GM19467 (cell line): Measurements from ENCODE around the gene IFITM5.
"Not testable (repeated sequence)": the region's sequence is repeated elsewhere in the genome, so short reads cannot be mapped to it uniquely, and the experiment has no call there.

Source experiments
- ATAC-seq: cut with Tn5 transposase; IDR thresholded peaks from one replicate; pipeline ENCODE4 v1.9.1; 2021; ENCODE audit warnings: mild to moderate bottlenecking, moderate library complexity; ENCODE audit not compliant: unreplicated experiment

The IFITM5 gene

DNA sequence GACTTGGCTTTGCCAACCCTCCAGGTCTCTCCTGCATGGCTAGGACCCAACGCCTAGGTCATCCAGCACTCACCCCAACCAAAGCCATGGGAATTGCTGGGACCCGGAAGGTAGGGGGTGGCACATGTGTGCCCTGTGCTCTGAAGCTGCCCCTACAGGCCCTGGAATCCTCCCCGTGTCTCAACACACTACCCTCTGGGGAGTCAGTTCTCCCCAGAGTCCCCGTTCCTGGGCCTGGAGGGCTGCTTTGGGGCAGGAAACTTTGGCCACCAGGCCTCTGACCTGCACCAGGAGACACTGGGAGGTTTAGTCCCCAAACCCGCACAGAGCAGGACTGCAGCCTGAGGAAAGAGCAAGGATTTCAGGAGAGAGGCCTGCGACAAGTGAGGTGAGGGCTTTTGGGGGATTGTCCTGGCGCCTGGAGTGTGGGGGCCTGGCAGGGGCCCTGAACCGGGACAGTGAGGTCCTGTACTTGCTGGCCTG is 14.0 kb upstream of the IFITM5 start:
- no peak for ATAC-seq

DNA sequence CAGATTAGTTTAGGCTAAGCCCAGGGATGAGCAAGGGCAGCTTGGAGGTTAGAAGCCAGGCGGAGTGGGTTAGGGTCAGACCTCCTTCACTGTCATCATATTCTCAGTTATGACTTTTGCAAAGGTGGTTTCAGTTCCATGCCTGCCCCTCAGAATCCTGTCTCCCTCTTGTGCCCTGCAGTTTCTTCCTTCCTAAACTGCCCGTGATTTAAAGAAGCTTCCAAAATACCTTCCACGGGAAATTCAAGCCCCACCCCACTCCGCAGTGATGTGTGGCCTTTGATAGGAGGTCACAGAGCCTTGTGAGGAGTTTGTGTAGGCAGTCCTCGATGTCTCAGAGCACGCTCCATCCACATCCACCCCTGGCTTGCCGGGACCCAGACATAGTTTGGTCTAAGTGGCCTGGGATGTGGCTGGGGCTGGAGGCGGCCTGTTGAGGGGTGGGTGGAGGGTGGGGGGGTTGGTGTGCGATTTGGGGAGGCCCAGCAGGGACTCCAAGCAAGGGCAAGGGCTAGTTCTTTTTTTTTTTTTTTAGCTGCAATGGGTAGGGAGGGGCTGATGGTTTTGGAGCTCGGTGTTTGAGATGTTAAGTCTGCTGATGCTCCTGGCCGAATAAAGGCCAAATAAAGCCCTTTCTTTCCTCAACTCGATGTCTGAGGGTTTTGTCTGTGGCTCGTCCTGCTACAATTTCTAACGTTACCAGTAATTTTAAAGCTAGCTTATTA is 12.9 kb upstream of the IFITM5 start:
- ATAC-seq: no peak

DNA sequence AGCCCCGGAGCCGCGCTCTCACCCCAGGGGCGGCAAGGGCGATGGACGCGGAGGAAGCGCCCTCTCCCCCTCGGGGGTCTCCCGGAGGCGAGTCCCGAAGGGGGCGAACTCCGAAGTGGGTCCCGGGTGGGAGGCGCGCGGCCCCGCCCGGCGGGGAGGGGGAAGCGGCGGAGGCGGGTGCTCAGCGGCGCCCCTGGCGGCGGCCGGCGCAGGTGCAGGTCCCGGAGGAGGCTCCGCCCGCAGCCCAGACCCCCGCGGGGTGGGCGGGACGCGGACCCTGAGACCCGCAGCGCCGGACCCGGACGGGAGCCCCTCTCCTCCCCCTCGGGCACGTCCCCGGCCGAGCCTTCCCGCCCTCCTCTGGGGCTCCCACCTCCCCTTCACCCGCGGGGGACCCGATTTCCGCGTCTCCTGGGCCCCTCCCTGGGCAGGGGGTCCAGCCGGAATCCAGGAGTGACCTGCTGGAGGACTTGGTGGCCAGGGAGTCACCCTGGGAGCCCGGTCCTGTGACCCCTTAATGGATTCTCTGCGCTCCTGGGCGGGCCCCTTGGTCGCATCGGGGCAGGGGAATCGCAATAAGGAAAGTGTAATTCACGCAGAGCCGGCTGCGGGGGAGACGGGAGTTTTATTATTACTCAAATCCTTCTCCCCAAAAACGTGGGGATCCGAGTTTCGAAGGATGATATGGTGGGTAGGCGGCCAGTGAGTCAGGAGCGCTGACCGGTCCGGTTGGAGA is 11.9 kb upstream of the IFITM5 start:
- ATAC-seq: not testable (repeated sequence)

DNA sequence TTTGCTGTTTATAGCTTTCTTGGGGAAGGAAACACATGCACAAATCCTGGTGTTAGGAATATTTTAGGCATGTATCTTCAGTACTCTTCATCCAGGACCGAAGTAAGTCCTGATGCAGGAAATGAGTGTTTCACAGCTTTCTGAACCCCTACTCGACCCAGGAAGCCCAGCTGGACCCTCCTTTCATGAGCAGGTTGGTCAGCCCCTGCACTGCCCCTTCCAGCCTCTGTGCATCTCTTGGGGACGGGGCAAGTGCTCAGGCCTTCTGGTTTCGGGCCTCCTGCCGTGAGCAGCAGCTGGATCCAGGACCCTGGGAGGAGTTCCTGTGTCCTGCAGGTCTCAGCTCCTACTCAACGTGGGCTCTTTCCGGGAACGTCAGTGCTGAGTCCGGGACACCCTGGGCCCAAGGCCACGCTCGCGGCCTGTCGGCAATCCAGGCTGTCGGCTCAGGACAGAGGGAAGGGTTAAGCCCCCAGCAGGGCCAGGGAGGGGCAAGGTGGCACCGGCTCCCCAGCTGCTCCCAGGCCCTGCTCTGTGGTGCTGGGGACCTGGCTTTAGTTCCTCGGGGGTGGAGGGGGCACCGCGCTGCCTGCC is 10.8 kb upstream of the IFITM5 start:
- ATAC-seq: not testable (repeated sequence)

DNA sequence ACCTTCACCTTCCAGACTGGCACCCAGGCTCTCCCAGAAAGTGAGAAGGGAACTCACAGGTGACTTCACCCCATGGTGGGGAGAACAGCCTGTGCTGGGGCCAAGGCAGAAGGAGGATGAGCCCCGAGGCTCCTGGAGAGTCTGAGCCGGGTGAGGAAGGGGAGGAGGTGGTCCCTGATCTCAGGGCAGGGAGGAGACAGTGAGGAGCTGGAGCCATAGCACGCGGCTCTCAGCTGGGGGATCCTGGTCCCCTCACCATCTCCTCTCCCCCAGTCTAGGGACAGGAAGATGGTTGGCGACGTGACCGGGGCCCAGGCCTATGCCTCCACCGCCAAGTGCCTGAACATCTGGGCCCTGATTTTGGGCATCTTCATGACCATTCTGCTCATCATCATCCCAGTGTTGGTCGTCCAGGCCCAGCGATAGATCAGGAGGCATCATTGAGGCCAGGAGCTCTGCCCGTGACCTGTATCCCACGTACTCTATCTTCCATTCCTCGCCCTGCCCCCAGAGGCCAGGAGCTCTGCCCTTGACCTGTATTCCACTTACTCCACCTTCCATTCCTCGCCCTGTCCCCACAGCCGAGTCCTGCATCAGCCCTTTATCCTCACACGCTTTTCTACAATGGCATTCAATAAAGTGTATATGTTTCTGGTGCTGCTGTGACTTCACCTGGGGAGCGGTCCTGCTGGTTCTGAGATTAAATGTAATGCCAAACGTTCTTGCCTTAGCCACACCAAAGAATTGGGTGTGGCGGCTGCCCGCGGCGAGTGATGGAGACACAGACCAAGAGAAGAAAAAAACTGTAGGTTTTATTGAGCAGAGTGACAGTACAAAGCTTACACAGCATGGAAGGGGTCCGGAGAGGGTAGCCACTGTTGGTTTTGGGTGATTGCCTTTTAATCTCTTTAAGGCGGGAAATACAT is 9.7 kb upstream of the IFITM5 start:
- not testable (repeated sequence) for ATAC-seq

DNA sequence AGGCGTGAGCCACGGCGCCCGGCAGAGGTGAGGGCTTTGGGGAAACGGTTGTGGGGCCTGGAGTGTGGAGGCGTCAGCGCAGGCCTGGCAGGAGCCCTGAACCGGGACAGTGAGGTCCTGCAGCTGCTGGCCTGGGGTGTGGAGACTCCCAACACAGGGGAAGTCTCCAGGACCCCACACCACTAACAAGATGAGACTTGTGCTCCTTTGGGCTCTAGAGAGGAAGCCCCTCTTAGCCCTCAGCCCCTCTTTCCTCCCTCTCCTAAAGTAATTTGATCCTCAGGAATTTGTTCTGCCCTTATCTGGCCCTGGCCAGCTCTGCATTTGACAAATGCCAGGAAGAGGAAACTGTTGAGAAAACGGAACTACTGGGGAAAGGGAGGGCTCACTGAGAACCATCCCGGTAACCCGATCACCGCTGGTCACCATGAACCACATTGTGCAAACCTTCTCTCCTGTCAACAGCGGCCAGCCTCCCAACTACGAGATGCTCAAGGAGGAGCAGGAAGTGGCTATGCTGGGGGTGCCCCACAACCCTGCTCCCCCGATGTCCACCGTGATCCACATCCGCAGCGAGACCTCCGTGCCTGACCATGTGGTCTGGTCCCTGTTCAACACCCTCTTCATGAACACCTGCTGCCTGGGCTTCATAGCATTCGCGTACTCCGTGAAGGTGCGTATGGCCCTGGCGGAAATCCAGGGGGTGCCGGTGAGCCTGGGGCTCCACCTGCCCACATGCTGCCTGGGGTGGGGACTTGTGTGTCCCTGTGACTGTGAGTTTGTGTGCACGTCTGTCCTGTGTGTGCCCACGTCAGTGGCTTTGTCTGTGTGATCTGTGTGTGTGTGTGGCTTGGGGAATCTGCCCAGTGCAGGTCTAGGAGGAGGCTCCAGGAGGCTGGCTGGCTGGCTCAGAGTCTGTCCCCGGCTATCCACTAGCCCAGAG is 8.7 kb upstream of the IFITM5 start, which contains the start of gene IFITM2:
TSS of gene IFITM2 (plus strand) at position 51 of the 943 bp plus-strand sequence. CDS start at position 428, 377 bp downstream.
- ATAC-seq: not testable (repeated sequence)

DNA sequence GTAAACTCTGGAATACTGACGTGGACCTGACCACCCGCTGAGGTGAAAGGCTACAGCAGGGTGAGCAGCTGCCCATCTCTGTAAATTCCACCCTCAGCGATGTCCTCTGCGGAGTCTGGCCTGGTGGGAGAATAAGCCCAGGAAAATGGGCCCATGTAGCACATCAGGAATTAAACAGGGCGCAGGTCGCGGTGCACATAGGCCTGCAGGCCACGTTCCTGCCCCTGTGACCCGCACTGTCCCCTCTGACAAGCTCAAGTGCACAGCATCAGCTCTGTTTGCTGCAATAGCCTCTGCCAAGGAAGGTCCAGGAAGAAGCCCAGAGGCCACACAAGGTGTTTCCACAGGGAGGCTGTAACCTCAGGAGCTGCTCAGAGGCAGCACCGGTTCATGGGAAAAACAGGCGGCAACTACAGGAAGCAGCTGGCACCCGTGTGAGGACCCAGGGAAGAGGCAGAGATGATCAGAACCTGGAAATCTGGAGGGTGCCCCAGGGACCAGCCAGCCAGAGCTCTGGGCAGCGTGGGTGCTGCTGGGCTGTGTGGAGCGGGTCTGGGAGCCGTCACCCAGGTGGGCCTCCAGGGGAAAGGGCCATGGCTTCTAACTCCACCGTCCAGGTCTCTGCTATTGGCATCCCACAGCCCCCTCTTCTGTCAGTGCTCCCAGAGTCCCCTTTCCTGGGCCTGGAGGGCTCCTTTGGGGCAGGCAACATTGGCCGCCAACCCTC is 7.5 kb upstream of the IFITM5 start:
- ATAC-seq: no peak

DNA sequence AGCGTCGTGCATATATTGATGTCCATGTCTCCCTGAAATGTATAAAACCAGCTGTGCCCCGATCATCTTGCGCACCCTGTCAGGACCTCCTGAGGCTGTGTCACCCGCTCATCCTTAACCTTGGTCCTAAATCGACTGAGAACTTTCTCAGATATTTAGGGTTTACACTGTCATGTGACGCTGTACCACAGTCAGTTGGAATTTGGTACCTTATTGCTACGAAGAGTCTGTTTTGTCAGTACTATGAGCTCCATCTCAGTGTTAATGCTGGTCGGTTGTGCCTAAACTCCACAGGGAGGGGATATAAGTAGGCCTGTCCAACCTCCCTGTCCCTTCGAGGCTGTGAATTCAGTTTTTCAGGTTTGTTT is 6.5 kb upstream of the IFITM5 start:
- no peak for ATAC-seq

DNA sequence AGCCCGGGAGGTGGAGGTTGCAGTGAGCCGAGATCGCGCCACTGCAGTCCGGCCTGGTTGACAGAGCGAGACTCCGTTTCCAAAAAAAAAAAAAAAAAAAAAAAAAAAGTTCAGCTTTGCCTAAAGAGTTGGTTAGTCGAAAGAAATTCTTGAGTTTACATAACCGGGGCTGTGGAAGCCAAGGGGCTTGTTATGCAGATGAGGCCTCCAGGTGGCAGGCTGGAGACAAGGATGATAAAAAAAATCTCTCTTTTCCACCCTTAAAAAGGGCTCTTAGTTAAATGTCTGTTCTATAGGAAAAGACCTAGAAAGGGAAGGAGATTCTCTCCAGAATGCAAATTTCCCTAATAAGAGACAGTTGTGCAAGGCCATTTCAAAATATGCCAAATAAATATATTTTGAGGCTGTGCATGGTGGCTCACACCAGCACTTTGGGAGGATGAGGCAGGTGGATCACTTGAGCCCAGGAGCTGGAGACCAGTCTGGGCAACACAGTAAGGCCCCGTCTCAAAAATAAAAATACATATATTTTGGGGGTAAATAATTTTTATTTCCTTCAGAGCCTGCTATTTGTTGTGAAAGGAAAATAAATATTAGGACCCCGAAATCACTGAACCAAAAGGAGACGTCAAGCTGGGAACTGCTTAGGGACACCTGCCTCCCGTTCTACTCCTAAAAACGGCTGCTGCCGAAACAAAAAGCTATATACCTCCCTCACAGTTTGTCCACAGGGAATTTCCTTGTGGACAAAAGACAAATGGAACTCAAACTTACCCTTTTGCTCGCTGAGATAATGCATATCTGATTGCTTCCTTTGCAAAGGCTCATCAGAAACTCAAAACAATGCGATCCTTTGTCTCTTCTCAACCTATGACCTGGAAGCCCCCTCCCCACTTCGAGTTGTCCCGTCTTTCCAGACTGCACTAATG is 5.9 kb upstream of the IFITM5 start:
- no peak for ATAC-seq

DNA sequence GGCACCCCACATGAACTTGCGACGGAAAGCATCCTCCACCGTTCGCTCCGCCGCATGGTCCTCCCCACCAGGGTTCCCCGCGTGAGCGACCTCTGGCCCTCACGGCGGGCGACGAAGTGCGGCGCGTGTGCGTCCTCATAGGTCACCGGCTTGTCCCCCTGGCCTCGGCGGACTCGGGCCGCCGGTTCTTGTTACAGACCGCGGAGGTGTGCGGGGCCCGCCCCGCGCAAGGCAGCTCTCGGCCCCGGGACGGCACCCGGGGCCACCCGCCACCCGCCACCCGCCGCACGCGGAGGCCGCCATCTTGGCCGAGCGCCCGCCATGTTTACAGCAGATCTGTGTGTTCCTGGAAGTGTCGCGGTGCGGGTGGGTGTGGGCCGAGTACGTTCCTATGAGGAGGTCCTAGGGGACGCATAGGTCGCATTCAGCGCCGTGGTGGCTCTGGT is 4.8 kb upstream of the IFITM5 start:
- ATAC-seq: no peak

DNA sequence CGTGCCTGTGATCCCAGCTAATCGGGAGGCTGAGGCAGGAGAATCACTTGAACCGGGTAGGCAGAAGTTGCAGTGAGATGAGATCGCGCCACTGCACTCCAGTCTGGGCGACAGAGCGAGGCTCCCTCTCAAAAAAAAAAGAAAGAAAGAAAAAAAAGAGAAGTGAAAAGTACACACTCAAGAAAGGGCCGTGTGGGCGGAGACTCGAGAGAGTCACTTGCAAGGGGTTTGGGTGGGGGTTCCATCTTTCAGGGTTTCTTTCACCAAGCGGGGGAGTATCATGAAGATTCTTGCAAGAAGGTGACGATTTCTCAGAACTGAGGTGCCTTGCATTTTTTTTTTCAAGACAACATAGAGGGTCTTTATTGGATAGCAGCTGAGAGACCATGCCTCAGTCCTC is 4.0 kb upstream of the IFITM5 start:
- no peak for ATAC-seq

DNA sequence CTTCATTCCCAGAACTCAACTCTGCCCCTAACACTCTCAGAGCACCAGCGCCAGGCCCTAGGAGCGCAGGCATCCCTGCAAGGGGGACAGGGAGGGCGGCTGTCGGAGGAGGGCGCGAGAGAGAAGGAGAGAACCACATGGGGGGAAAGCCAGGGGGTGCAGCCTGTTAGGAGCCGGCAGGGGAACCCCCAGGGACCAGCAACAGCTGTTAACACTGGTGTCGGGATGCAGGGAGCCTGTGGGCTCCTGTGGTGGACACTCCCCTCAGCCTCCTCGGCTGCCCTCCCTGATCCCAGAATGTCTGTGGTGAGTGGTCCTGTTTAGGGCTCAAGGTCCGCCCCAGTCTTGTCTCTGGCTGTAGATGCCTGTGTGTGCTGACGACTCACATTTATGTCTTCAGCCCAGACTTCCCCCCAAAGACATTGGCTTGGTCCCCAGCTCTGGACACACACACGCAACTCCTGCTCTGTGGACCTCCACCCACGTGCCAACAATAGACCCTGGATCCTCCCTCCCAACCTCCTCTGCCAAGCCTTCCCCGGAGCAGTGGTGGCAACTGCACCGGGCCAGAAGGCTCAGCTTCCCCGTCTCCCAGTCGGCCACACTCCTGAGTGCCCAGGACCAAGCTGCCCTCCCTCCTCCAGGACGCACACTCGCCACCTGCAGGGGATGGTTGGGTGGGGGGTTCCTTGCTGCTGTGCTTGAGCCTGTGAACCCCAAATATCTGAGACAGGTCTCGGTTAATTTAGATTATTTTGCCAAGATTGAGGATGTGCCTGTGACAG is 817 bp upstream of the IFITM5 start:
- no peak for ATAC-seq

DNA sequence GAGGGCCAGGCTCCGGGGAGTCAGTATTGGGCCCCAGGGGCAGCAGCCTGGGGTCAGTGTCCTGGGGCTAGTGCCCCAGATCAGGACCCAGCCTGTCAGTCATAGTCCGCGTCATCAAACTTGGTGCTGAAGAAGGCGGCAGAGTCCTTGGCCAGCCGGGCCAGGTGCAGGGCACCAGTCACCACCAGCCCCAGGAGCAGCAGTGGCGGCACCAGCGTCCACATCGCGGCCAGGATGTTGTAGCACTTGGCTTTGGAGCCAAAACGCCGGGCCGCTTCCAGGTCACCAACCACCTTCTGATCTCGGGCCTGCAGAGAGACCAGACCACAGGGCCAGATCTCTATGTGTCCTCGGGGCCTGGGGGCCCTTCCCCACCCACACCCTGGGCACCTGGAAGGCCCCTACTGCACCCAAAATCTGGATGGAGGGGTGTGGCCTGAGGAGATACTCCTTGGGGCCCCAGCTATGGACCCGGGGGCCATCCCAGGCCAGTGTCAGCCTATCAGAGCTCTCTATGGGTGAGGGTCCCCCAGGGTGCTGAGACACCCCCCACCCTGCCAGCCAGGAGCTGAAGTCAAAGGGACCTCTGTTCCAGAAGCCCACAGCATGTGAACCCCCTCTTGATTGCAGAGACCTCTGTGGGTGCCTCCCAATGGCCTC is 790 bp downstream of the IFITM5 start:
- ATAC-seq: no peak

DNA sequence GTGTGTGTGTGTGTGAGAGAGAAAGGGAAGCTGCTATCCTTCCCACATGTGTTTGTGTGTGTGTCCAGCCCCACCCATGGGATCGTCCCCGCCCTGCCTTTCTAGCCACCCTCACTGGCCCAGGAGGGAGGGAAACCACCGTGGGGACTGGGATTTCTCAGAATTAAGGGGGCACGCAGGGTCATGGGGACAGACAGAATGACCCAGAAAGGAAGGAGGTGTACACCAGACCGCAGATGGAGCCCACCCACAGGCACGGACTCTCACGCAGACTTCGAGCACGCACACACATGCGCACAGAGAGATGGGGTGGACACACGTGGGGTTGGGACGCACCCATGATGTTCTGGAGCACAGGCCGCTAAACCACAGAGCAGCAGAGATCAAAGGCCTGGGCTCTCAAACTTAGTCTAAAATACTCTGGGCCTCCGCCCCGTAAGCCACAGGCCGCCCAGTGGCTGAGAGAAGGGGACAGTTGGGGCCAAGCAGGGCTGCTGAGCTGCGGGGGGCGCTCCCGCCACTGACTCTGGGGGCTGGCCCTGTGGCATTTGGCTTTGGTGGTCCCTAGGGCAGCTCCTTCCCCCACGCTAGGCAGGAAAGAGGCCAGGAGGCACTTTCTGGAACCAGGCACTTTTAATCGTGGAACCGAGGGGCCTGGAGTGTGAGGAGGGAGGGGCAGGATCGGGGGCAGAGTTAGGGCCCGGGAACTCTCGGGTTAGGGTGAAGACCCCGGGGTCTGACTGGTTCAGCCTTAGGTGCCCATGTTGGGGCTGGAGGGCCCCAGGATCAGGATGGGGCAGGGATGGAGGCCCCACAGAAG is 1.5 kb downstream of the IFITM5 start:
- ATAC-seq: no peak

DNA sequence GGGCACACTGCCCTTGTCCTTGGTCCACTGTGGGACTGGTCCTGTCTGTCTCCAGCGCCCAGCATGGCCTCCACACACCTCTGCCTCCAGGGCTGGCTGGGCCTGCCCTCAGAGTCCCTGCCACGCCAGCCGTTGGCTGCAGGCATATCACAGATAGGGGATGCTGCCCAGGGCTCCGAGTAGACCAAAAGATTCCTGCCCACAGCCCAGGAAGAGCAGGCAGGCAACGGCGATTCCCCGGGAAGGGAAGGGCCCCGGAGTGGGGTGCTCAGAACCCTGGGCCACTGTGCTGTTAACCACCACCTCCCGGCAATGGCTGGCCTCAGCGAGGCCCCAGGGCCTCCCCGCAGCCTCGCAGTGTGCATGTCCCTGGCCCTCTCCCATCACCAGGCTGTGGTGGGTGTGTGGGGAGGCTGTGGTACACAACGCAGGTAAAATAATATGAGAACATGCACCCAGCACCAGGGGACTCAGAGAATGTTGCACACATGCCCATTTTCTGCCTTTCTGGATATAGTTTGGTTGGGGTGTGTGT is 2.2 kb downstream of the IFITM5 start:
- ATAC-seq: no peak
